ENCODE measurements around the gene RSBN1L.

- TF ChIP-seq CTCF (optimal IDR thresholded peaks at IDR 0.05 in 1 of 3, IDR thresholded peaks at IDR 0.05 in 1 of 3, conservative IDR thresholded peaks at IDR 0.05 in 1 of 3; ENCODE audit: extremely low read depth in 1 of 3, insufficient read depth in 2 of 3, low read length in 3 of 3) (no peak), EZH2 (IDR thresholded peaks at IDR 0.05; ENCODE audit: low read length) (no peak)
Measured at GRCh38 chr7:77800730-77801129, 104.5 kb downstream of the RSBN1L start.

Data from keratinocyte (primary cell).